GM12878 (cell line): Measurements from ENCODE around the gene C11orf91. TPM values are rescaled to one million over a fixed set of nuclear protein-coding genes. Genes with fewer than 3 reads are reported as not detected.

Source experiments
- ATAC-seq: fragments of 200-7000 bp; cut with Tn5 transposase; 3 replicates; pipeline ENCODE4 v1.9.1; 2020; ENCODE audit warnings: mild to moderate bottlenecking, moderate library complexity
- BruUV-seq: library from RNA; stranded (reverse); fragments of 400-500 nt; replicated peaks from 2 replicates; lab custom pipeline; 2021; lab: Mats Ljungman, UMichigan
- CTCF ChIA-PET: fragments of 300-600 bp; sonication (Branson Sonifier 250); formaldehyde crosslinking; extraction: SDS; loops from one replicate; lab custom pipeline; 2021; ENCODE audit warnings: inconsistent platforms; lab: Yijun Ruan, JAX
- POLR2A ChIA-PET: fragments of 350-600 bp; formaldehyde crosslinking; extraction: SDS; loops from one replicate; lab custom pipeline; 2021; ENCODE audit warnings: inconsistent platforms; lab: Charles Lee
- RAD21 ChIA-PET: fragments of 300-600 bp; sonication (Branson Sonifier 250); formaldehyde crosslinking; loops from one replicate; lab custom pipeline; 2023; ENCODE audit warnings: antibody characterized with exemption; ENCODE audit not compliant: unreplicated experiment; lab: Charles Lee
- SMC1A ChIA-PET: fragments of 300-600 bp; sonication (Branson Sonifier 250); formaldehyde crosslinking; loops from one replicate; lab custom pipeline; 2023; ENCODE audit not compliant: unreplicated experiment, uncharacterized antibody; lab: Charles Lee
- DNase-seq: peaks from one replicate; pipeline ENCODE4 v3.0.0-alpha.2; 2011; ENCODE audit warnings: low read depth, low spot score
- FAIRE-seq: peaks from 3 replicates; lab custom pipeline; 2011; peaks lifted over from hg19 to GRCh38; lab: Jason Lieb, UNC
- H2AFZ ChIP-seq: 2 replicates; pipeline ENCODE4 v1.6.0; 2011; ENCODE audit warnings: low read depth, low read length, control low read depth; ENCODE audit not compliant: control insufficient read depth
- H3K27ac ChIP-seq: 2 replicates; pipeline ENCODE4 v1.5.1; 2011; ENCODE audit warnings: control low read depth; ENCODE audit not compliant: control insufficient read depth, insufficient read depth
- H3K27me3 ChIP-seq, 2 experiments: replicated peaks in 1 of 2; 2 replicates each; pipeline versions ENCODE4 v1.6.0 to v1.6.1; 2011; ENCODE audit warnings: low read length in 1 of 2; ENCODE audit not compliant: control insufficient read depth in 2 of 2, insufficient read depth in 2 of 2
- H3K36me3 ChIP-seq, 2 experiments: 2 replicates each; pipeline ENCODE4 v1.5.1; 2011; ENCODE audit warnings: low read length in 1 of 2; ENCODE audit not compliant: control insufficient read depth in 2 of 2, insufficient read depth in 2 of 2
- H3K4me1 ChIP-seq: 2 replicates; pipeline ENCODE4 v1.6.1; 2011; ENCODE audit warnings: mild to moderate bottlenecking, low read length, moderate library complexity, mixed read lengths; ENCODE audit not compliant: control insufficient read depth, insufficient read depth
- H3K4me2 ChIP-seq: 2 replicates; pipeline ENCODE4 v1.6.0; 2011; ENCODE audit warnings: control low read depth; ENCODE audit not compliant: control insufficient read depth, insufficient read depth
- H3K4me3 ChIP-seq: fragments of 200-600 bp; sonication (generic); 2 replicates; pipeline ENCODE4 v1.5.1; 2016
- H3K79me2 ChIP-seq: 2 replicates; pipeline ENCODE4 v1.6.0; 2011; ENCODE audit warnings: low read length; ENCODE audit not compliant: control insufficient read depth, insufficient read depth
- H3K9ac ChIP-seq: 2 replicates; pipeline ENCODE4 v1.8.0; 2011; ENCODE audit warnings: low read length, control low read depth, mixed read lengths; ENCODE audit not compliant: control insufficient read depth, insufficient read depth
- H3K9me3 ChIP-seq: replicated peaks from 3 replicates; pipeline ENCODE4 v1.5.1; 2011; ENCODE audit warnings: mild to moderate bottlenecking, low read length; ENCODE audit not compliant: control insufficient read depth, insufficient read depth
- H4K20me1 ChIP-seq: 2 replicates; pipeline ENCODE4 v1.6.0; 2011; ENCODE audit not compliant: control insufficient read depth, insufficient read depth
- EED ChIP-seq: sonication (generic); IDR thresholded peaks from 2 replicates; pipeline ENCODE4 v1.6.1; 2016; ENCODE audit warnings: antibody characterized with exemption, low read depth
- HDAC2 ChIP-seq: fragments of 200-600 bp; sonication (generic); IDR thresholded peaks from 2 replicates; pipeline ENCODE4 v1.6.1; 2017
- JUNB ChIP-seq: IDR thresholded peaks from 2 replicates; pipeline ENCODE4 v1.6.1; 2016; ENCODE audit warnings: antibody characterized with exemption, mild to moderate bottlenecking
- NFYA ChIP-seq: IDR thresholded peaks from 2 replicates; pipeline ENCODE4 v1.6.1; 2011; ENCODE audit warnings: low read depth, mild to moderate bottlenecking, low read length, improper control_type of control experiment, borderline replicate concordance
- POLR2AphosphoS2 ChIP-seq: IDR thresholded peaks from 2 replicates; pipeline ENCODE4 v1.6.1; 2011; ENCODE audit warnings: low read depth, mild to moderate bottlenecking, low read length, improper control_type of control experiment, moderate library complexity
- TCF3 ChIP-seq: IDR thresholded peaks from 2 replicates; pipeline ENCODE4 v1.6.1; 2012; ENCODE audit warnings: low read depth, mild to moderate bottlenecking, low read length, borderline replicate concordance; ENCODE audit not compliant: insufficient read depth
- WGBS: methylation state at CpG from one replicate; pipeline ENCODE4 v1.1.6; 2016; ENCODE audit warnings: low lambda C conversion rate; ENCODE audit not compliant: insufficient replicate concordance, insufficient coverage; ENCODE audit errors: missing lambda C conversion rate; 5-methylcytosine and 5-hydroxymethylcytosine counted together
- in situ Hi-C: fragments of 300-500 bp; cut with MboI; formaldehyde crosslinking; loops from 9 replicates; pipeline ENCODE4 v1.14.3; 2018; ENCODE audit warnings: mixed read lengths
- intact Hi-C: fragments of 100-400 bp; cut with micrococcal nuclease; formaldehyde crosslinking; loops from one replicate; pipeline ENCODE4 v1.14.2; 2022; ENCODE audit not compliant: unreplicated experiment
- polyA plus RNA-seq, 11 experiments: library from polyadenylated mRNA; depleted of rRNA in 4 of 11; unstranded in 6 of 11; stranded (reverse) in 5 of 11; fragments of >200 nt; fragmentation: Nextera tagmentation in 4 of 11; fragmentation: Illumina TruSeq in 1 of 11; extraction: Ambion mirVana in 4 of 11; extraction: Trizol in 1 of 11; gene quantifications; 1 replicate in 1 of 11; 2 replicates in 10 of 11; pipeline versions ENCODE4 v1.2.1 to v1.2.3, GENCODE V29; 2011 to 2016; ENCODE audit warnings: inconsistent platforms in 2 of 11, missing spikeins in 2 of 11, low read depth in 1 of 11
- total RNA-seq, 4 experiments: library from RNA; depleted of rRNA in 3 of 4; stranded (reverse); fragments of >200 nt in 3 of 4; fragmentation: Illumina TruSeq in 1 of 4; extraction: Trizol in 1 of 4; gene quantifications; 2 replicates each; pipeline versions ENCODE4 v1.2.1 to v1.2.3, GENCODE V29; 2013 to 2021

The C11orf91 gene
- total and polyA plus RNA-seq, 10 of the 15 experiments (the other 5 are each of a cell fraction or from before 2014, with no cell fraction given) = not detected

GRCh38 chr11:33704240-33705002 is 3.8 kb upstream of the C11orf91 start:
- Histone ChIP-seq H3K4me3 (no peak overlapping the region), H3K4me1 (peaks cover 8% of the 10 kb centered on the region; the same call in 1 of the 2 replicates), H3K36me3 (peaks cover 4 to 11% of the 10 kb centered on the region in 2 experiments; a peak in 3 of 4 replicates), H3K9ac (no peak overlapping the region), H4K20me1 (no peaks in the 10 kb centered on the region), H3K79me2 (no peaks in the 10 kb centered on the region), H2AFZ (no peak overlapping the region), H3K27ac (no peak overlapping the region), H3K4me2 (no peak overlapping the region), H3K27me3 (no peaks in the 10 kb centered on the region), H3K9me3 (no peaks in the 10 kb centered on the region)
- WGBS = 82% methylated on average over 7 of the region's 7 CpGs
- SMC1A ChIA-PET = interaction anchor here (0.9 to 3.0 kb wide), 4 partner anchors 11 to 61 kb away, joined by 3 to 13 read pairs (median 4); no protein-coding TSS in a partner anchor
- DNase-seq (no peak), FAIRE-seq (no peak), ATAC-seq (no peak)
- CTCF ChIA-PET = interaction anchor here (0.9 to 7.1 kb wide), 4 partner anchors 8 to 38 kb away, joined by 3 to 35 read pairs (median 4); no protein-coding TSS in a partner anchor
- intact Hi-C loops = loop anchor here (5.0 kb wide), 1 partner anchor 33 kb away; the partner anchor contains the start of gene CD59
- POLR2A ChIA-PET = no interaction called here
- in situ Hi-C loops = no loop called here
- RAD21 ChIA-PET = interaction anchor here (1.2 kb wide), 1 partner anchor 11 kb away, joined by 3 read pairs; no protein-coding TSS in a partner anchor
- no TSS peak for BruUV-seq
- TF ChIP-seq NFYA (no peak), POLR2AphosphoS2 (no peak), EED (no peak), HDAC2 (no peak), JUNB (no peak)
- TF ChIP-seq, all 136 proteins: peak for 0

GRCh38 chr11:33703788-33704187 is 3.2 kb upstream of the C11orf91 start:
- Histone ChIP-seq H3K36me3 (peaks cover 0 to 11% of the 10 kb centered on the region in 2 experiments; a peak in 3 of 4 replicates), H3K4me1 (peaks cover 8% of the 10 kb centered on the region; the same call in 1 of the 2 replicates), H3K4me3 (no peak overlapping the region), H3K9ac (no peak overlapping the region), H3K79me2 (no peaks in the 10 kb centered on the region), H3K4me2 (no peak overlapping the region), H2AFZ (no peak overlapping the region), H3K27me3 (no peaks in the 10 kb centered on the region), H4K20me1 (no peaks in the 10 kb centered on the region), H3K27ac (no peak overlapping the region), H3K9me3 (no peaks in the 10 kb centered on the region)
- in situ Hi-C loops = no loop called here
- POLR2A ChIA-PET = no interaction called here
- DNase-seq = no peak
- FAIRE-seq = no peak
- TF ChIP-seq TCF3 = no peak
- SMC1A ChIA-PET = interaction anchor here (3.0 kb wide), 1 partner anchor 39 kb away, joined by 13 read pairs; no protein-coding TSS in a partner anchor
- 82% methylated on average over 4 of the region's 4 CpGs for WGBS
- intact Hi-C loops = loop anchor here (5.0 kb wide), 1 partner anchor 34 kb away; the partner anchor contains the start of gene CD59
- BruUV-seq = no TSS peak
- CTCF ChIA-PET = no interaction called here
- no peak for ATAC-seq
- RAD21 ChIA-PET = interaction anchor here (1.2 kb wide), 1 partner anchor 10 kb away, joined by 3 read pairs; no protein-coding TSS in a partner anchor
